ENCODE measurements around the gene HES1. TPM values are rescaled to one million over a fixed set of nuclear protein-coding genes. Genes with fewer than 3 reads are reported as not detected.

HES1 gene
- total and polyA plus RNA-seq, 7 donors = 17.4 to 47.4 (median 28.4) TPM

DNA sequence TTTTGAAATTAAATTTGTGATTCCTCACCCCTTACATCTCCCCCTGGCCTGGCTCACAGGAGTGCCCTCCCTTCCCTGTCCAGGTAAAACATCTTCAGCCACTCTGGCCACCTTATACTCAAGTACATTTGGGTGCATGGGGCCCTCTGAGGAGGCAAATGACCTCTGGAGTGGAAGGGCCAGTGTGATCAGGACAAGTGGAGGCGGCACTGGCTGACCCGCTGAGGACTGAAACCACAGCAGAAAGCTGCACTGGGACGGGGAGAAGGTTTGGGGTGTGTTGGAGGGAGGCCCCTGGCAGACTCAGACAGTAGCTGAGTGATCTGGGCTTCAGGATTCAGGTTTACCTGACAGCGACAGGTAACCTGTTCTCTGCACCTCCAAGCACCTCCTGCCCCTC lies 24.2 kb downstream of the HES1 start:
- TF ChIP-seq EP300 (IDR thresholded peaks at IDR 0.05) = no peak
- no peak for TF ChIP-seq POLR2AphosphoS5 (IDR thresholded peaks at IDR 0.05)
- TF ChIP-seq POLR2A (IDR thresholded peaks at IDR 0.05) = no peak
- TF ChIP-seq, protein P1, sequence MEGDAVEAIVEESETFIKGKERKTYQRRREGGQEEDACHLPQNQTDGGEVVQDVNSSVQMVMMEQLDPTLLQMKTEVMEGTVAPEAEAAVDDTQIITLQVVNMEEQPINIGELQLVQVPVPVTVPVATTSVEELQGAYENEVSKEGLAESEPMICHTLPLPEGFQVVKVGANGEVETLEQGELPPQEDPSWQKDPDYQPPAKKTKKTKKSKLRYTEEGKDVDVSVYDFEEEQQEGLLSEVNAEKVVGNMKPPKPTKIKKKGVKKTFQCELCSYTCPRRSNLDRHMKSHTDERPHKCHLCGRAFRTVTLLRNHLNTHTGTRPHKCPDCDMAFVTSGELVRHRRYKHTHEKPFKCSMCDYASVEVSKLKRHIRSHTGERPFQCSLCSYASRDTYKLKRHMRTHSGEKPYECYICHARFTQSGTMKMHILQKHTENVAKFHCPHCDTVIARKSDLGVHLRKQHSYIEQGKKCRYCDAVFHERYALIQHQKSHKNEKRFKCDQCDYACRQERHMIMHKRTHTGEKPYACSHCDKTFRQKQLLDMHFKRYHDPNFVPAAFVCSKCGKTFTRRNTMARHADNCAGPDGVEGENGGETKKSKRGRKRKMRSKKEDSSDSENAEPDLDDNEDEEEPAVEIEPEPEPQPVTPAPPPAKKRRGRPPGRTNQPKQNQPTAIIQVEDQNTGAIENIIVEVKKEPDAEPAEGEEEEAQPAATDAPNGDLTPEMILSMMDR (IDR thresholded peaks at IDR 0.05) = no peak
- H3K4me1 ChIP-seq = peaks cover 0 to 12% (median 7%) of the 10 kb centered on the region in 4 donors
- intact Hi-C loops (cut with DNase I) = no loop called here
- no peak overlapping the region for H3K27ac ChIP-seq
- no peak for DNase-seq
- 89 to 93% methylated on average over 4 of the region's 4 CpGs for WGBS, 2 donors
- no peaks in the 10 kb centered on the region for H3K36me3 ChIP-seq
- H3K27me3 ChIP-seq = no peaks in the 10 kb centered on the region
- no peak overlapping the region for H3K4me3 ChIP-seq
- no peaks in the 10 kb centered on the region for H3K9me3 ChIP-seq

DNA sequence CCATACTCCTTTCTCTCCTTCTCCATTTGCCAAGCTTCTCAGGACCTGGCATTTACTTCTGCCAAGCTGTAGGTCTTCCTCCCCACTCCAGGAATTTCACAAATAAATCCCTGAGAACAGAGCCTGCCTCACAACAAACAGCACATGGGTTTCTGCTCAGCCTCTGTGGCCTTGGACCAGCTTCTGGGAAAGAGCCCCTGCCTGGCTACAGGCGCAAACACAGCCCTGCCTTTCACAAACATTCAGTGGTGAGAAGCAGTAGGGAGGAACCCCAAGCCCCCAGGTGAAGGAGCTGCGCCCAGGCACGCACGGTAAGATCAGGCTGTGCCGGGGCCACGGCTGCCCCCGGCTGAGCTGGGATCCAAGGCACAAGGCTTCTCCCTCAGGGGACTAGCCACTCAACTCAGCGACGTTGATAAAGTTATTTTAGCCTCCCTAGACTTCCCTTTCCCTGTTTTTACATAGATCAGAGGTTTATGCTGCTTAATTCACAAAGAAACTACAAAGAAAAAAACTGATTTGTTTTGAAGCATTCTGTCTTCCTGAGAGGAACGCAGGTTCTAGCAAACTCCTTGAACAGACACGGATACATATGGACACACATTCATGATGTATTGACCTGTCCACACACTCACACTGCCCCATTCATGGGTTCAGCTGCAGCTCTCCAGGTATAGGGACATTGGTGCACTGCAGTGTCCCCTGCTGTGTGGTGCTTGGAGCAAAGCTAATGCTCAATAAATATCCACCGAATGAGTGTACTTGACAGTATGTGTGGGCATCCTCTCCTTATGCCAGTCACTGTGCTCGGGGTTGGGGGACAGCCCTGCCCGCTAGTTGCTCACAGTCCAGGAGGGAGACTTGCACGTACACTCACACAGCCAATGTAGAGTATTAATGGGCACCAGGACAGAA lies 25.4 kb downstream of the HES1 start:
- Histone ChIP-seq H3K36me3 (no peaks in the 10 kb centered on the region), H3K9me3 (no peaks in the 10 kb centered on the region), H3K27me3 (no peaks in the 10 kb centered on the region), H3K27ac (no peak overlapping the region), H3K4me1 (peaks cover 0 to 15% (median 10%) of the 10 kb centered on the region in 4 donors), H3K4me3 (no peak overlapping the region)
- TF ChIP-seq, protein P1 (IDR thresholded peaks at IDR 0.05) = no peak
- no peak for TF ChIP-seq POLR2A (IDR thresholded peaks at IDR 0.05)
- no peak for TF ChIP-seq POLR2AphosphoS5 (IDR thresholded peaks at IDR 0.05)
- no peak for TF ChIP-seq EP300 (IDR thresholded peaks at IDR 0.05)
- DNase-seq = no peak
- WGBS, 2 donors = 39 to 70% methylated on average over 15 of the region's 15 CpGs
- intact Hi-C loops (cut with DNase I) = no loop called here

DNA sequence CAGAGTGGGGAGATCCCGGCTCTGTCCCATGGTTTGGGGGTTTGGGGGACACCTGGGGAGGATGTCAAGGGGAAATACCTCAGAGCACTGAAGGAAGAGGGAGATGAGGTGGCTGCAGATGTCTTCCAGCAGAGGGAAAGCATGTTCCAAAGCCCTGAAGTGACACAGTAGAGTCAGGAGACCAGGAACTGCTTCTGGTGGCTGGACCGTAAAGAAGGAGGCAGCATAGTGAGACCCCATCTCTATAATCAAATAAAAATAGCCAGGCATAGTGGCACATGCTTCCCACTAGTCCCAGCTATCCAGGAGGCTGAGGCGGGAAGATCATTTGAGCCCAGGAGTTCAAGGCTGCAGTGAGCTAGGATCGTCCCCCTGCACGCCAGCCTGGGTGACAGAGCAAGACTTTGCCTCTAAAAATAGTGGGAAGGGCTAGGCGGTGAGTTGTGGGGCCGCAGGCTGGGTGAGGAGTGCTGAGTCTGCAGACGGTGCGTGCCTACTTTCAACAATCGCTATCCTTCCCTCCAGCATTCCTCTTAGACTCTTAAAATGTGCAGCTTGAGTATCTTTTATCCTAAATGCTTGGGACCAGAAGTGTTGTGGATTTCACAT lies 26.2 kb downstream of the HES1 start:
- Histone ChIP-seq H3K27me3 (no peaks in the 10 kb centered on the region), H3K27ac (no peak overlapping the region), H3K9me3 (no peaks in the 10 kb centered on the region), H3K4me1 (peaks cover 0 to 23% (median 18%) of the 10 kb centered on the region in 4 donors), H3K36me3 (no peaks in the 10 kb centered on the region), H3K4me3 (no peak overlapping the region)
- 85 to 86% methylated on average over 10 of the region's 10 CpGs for WGBS, 2 donors
- intact Hi-C loops (cut with DNase I) = no loop called here
- TF ChIP-seq EP300 (IDR thresholded peaks at IDR 0.05) (no peak), POLR2AphosphoS5 (IDR thresholded peaks at IDR 0.05) (no peak), POLR2A (IDR thresholded peaks at IDR 0.05) (no peak)
- TF ChIP-seq, protein P1 (IDR thresholded peaks at IDR 0.05) = no peak
- DNase-seq = no peak

DNA sequence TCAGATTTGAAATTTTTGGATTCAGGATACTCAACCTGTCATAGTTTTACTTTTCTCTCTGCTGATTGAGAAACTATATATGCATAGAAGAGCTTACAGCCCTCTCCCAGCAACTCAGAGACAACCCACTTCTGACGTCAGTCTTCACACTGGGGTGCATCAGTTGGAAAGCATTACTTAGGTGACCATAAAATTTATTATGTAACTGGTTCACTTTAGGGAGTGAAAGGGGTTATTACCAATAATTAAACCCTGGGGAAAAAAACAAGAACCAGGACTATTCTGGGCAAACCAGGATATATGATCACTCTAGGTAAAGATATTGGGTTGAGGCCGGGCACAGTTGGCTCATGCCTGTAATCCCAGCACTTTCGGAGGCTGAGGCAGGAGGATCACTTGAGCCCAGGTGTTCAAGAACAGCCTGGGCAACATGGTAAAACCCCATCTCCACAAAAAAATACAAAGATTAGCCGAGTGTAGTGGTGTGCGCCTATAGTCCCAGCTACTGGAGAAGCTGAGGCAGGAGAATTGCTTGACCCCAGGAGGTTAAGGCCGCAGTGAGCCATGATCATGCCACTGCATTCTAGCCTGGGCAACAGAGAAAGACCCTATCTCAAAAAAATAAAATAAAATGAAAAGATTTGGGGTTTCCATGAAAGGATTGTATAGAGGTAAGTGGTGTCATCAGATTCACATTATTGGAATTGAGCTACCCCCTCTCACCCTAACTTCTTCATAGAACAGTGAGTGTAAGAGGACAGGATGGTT lies 27.1 kb downstream of the HES1 start:
- Histone ChIP-seq H3K36me3 (no peaks in the 10 kb centered on the region), H3K27ac (no peak overlapping the region), H3K9me3 (no peaks in the 10 kb centered on the region), H3K27me3 (no peaks in the 10 kb centered on the region), H3K4me1 (peaks cover 0 to 24% (median 20%) of the 10 kb centered on the region in 4 donors), H3K4me3 (no peak overlapping the region)
- no peak for DNase-seq
- TF ChIP-seq, protein P1 (IDR thresholded peaks at IDR 0.05) = no peak
- no peak for TF ChIP-seq POLR2AphosphoS5 (IDR thresholded peaks at IDR 0.05)
- 87 to 93% methylated on average over 6 of the region's 6 CpGs for WGBS, 2 donors
- intact Hi-C loops (cut with DNase I) = no loop called here

Data from sigmoid colon (tissue), 7 donors.